ENCODE measurements around the gene NDE1.
A peak's percentile ranks its signal among the peaks of the same experiment; 100 is the strongest.
"Not testable (repeated sequence)": the region's sequence is repeated elsewhere in the genome, so short reads cannot be mapped to it uniquely, and the experiment has no call there.

NDE1 gene

GRCh38 chr16:15650019-15650697 lies at the start of gene NDE1:
Gene NDE1, plus strand, starts transcription at chr16:15650245. Its CDS starts 14,534 bp downstream, at chr16:15664779.
- peak; percentile 96 for DNase-seq

GRCh38 chr16:15601212-15601879 lies 48.7 kb upstream of the NDE1 start:
- DNase-seq = no peak

GRCh38 chr16:15602285-15603044 lies 47.6 kb upstream of the NDE1 start:
- no peak for DNase-seq

- DNase-seq = no peak
Observed at GRCh38 chr16:15604460-15605440, 45.3 kb upstream of the NDE1 start.

GRCh38 chr16:15605839-15606517 lies 44.1 kb upstream of the NDE1 start:
- DNase-seq = no peak

GRCh38 chr16:15606518-15607220 lies 43.4 kb upstream of the NDE1 start:
- DNase-seq = no peak

- not testable (repeated sequence) for DNase-seq
Observed at GRCh38 chr16:15607221-15607699, 42.8 kb upstream of the NDE1 start.

GRCh38 chr16:15607700-15608396 lies 42.2 kb upstream of the NDE1 start:
- DNase-seq = no peak

GRCh38 chr16:15608398-15609285 lies 41.4 kb upstream of the NDE1 start:
- no peak for DNase-seq

GRCh38 chr16:15609286-15609649 lies 40.8 kb upstream of the NDE1 start:
- no peak for DNase-seq

GRCh38 chr16:15610369-15610871 lies 39.6 kb upstream of the NDE1 start:
- no peak for DNase-seq

GRCh38 chr16:15611610-15612009 lies 38.4 kb upstream of the NDE1 start:
- DNase-seq = no peak

- no peak for DNase-seq
Observed at GRCh38 chr16:15613676-15614075, 36.4 kb upstream of the NDE1 start.

- DNase-seq = no peak
Observed at GRCh38 chr16:15616012-15616411, 34.0 kb upstream of the NDE1 start.

GRCh38 chr16:15616475-15617165 lies 33.4 kb upstream of the NDE1 start:
- no peak for DNase-seq

GRCh38 chr16:15617901-15618300 lies 32.1 kb upstream of the NDE1 start:
- no peak for DNase-seq

- DNase-seq = no peak
Observed at GRCh38 chr16:15618392-15618791, 31.7 kb upstream of the NDE1 start.

- no peak for DNase-seq
Observed at GRCh38 chr16:15620611-15621195, 29.3 kb upstream of the NDE1 start.
